ENCODE data around the gene LCN1. TPM values are rescaled to one million over a fixed set of nuclear protein-coding genes. Genes with fewer than 3 reads are reported as not detected.
"Not testable (repeated sequence)": the region's sequence is repeated elsewhere in the genome, so short reads cannot be mapped to it uniquely, and the experiment has no call there.

The LCN1 gene
- polyA plus RNA-seq, 1 donor from 2014 or later = not detected

DNA sequence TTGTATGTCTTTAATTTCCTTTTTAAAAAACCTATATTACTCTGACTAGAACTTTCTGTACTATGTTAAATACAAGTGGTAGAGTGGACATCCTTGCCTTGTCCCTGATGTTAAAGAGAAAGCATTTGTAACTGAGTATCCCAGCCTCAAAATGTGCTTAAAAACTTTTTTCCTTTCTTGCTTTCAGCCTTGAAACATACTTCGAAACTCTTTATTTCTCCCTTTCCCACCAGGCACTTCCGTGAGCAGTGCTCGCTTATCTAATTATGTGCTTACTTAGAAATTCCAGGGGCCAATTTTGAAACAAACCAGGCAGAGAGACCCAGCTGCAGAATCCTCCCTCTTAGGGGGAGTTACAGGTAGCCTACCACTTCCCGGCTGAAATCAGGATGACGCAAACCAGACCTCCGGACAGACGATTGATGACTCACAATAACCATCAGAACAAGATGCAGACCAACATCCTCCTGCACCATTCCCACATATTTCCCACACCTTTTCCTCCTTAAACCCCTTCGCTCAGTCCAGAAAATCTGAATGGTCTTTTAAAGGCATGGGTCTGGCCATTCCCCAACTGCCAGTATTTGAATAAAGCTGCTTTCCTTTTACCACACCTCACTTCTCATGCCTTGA lies 22.1 kb downstream of the LCN1 start:
- H3K9me2 ChIP-seq (ENCODE audit: insufficient read depth, low read length); H3K27ac ChIP-seq (ENCODE audit: low read length); H3K4me3 ChIP-seq (ENCODE audit: low read length); H3K36me3 ChIP-seq (ENCODE audit: insufficient read depth, low read length); H2AFZ ChIP-seq (ENCODE audit: low read depth, low read length); H3K9me3 ChIP-seq (ENCODE audit: low read length); H3K4me2 ChIP-seq (ENCODE audit: low read length); H3F3A ChIP-seq (ENCODE audit: insufficient read depth, low read length, poor library complexity, severe bottlenecking); H3K9ac ChIP-seq (ENCODE audit: low read length); H4K20me1 ChIP-seq (ENCODE audit: insufficient read depth); H3K79me2 ChIP-seq (replicated peaks; ENCODE audit: insufficient read depth, low read length); H3K27me3 ChIP-seq (ENCODE audit: insufficient read depth, low read depth, low read length): not testable (repeated sequence)

- Histone ChIP-seq H3K4me2 (ENCODE audit: low read length) (no peak overlapping the region), H3K9me3 (ENCODE audit: low read length) (no peaks in the 10 kb centered on the region), H3K79me2 (replicated peaks; ENCODE audit: insufficient read depth, low read length) (no peaks in the 10 kb centered on the region), H3K9me2 (ENCODE audit: insufficient read depth, low read length) (no peaks in the 10 kb centered on the region), H3K27ac (ENCODE audit: low read length) (no peak overlapping the region), H2AFZ (ENCODE audit: low read depth, low read length) (no peak overlapping the region), H3K9ac (ENCODE audit: low read length) (no peak overlapping the region), H3K4me3 (ENCODE audit: low read length) (no peak overlapping the region), H4K20me1 (ENCODE audit: insufficient read depth) (no peaks in the 10 kb centered on the region), H3F3A (ENCODE audit: insufficient read depth, low read length, poor library complexity, severe bottlenecking) (no peaks in the 10 kb centered on the region), H3K27me3 (ENCODE audit: insufficient read depth, low read depth, low read length) (no peaks in the 10 kb centered on the region), H3K36me3 (ENCODE audit: insufficient read depth, low read length) (no peaks in the 10 kb centered on the region)
- no peak for TF ChIP-seq EZH2 (IDR thresholded peaks at IDR 0.05; ENCODE audit: borderline replicate concordance, insufficient read depth, low read length, poor library complexity, severe bottlenecking)
- TF ChIP-seq SMC3 (conservative IDR thresholded peaks at IDR 0.05; ENCODE audit: poor library complexity) = no peak
- TF ChIP-seq EP300 (conservative IDR thresholded peaks at IDR 0.05; ENCODE audit: poor library complexity, severe bottlenecking) = no peak
- no peak for TF ChIP-seq MXI1 (conservative IDR thresholded peaks at IDR 0.05; ENCODE audit: poor library complexity, severe bottlenecking)
- no peak for TF ChIP-seq RAD21 (conservative IDR thresholded peaks at IDR 0.05)
- no peak for TF ChIP-seq TAF1 (IDR thresholded peaks at IDR 0.05; ENCODE audit: low read depth)
- TF ChIP-seq POLR2AphosphoS5 (IDR thresholded peaks at IDR 0.05) = no peak
- TF ChIP-seq, protein P1, sequence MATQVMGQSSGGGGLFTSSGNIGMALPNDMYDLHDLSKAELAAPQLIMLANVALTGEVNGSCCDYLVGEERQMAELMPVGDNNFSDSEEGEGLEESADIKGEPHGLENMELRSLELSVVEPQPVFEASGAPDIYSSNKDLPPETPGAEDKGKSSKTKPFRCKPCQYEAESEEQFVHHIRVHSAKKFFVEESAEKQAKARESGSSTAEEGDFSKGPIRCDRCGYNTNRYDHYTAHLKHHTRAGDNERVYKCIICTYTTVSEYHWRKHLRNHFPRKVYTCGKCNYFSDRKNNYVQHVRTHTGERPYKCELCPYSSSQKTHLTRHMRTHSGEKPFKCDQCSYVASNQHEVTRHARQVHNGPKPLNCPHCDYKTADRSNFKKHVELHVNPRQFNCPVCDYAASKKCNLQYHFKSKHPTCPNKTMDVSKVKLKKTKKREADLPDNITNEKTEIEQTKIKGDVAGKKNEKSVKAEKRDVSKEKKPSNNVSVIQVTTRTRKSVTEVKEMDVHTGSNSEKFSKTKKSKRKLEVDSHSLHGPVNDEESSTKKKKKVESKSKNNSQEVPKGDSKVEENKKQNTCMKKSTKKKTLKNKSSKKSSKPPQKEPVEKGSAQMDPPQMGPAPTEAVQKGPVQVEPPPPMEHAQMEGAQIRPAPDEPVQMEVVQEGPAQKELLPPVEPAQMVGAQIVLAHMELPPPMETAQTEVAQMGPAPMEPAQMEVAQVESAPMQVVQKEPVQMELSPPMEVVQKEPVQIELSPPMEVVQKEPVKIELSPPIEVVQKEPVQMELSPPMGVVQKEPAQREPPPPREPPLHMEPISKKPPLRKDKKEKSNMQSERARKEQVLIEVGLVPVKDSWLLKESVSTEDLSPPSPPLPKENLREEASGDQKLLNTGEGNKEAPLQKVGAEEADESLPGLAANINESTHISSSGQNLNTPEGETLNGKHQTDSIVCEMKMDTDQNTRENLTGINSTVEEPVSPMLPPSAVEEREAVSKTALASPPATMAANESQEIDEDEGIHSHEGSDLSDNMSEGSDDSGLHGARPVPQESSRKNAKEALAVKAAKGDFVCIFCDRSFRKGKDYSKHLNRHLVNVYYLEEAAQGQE (IDR thresholded peaks at IDR 0.05; ENCODE audit: borderline replicate concordance) = no peak
- TF ChIP-seq, protein P2, sequence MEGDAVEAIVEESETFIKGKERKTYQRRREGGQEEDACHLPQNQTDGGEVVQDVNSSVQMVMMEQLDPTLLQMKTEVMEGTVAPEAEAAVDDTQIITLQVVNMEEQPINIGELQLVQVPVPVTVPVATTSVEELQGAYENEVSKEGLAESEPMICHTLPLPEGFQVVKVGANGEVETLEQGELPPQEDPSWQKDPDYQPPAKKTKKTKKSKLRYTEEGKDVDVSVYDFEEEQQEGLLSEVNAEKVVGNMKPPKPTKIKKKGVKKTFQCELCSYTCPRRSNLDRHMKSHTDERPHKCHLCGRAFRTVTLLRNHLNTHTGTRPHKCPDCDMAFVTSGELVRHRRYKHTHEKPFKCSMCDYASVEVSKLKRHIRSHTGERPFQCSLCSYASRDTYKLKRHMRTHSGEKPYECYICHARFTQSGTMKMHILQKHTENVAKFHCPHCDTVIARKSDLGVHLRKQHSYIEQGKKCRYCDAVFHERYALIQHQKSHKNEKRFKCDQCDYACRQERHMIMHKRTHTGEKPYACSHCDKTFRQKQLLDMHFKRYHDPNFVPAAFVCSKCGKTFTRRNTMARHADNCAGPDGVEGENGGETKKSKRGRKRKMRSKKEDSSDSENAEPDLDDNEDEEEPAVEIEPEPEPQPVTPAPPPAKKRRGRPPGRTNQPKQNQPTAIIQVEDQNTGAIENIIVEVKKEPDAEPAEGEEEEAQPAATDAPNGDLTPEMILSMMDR (IDR thresholded peaks at IDR 0.05; ENCODE audit: poor library complexity, severe bottlenecking) = no peak
Observed at GRCh38 chr9:135544981-135545635, 23.9 kb downstream of the LCN1 start.

- not testable (repeated sequence) for H4K20me1 ChIP-seq (ENCODE audit: insufficient read depth); H3K4me3 ChIP-seq (ENCODE audit: low read length); H3K27me3 ChIP-seq (ENCODE audit: insufficient read depth, low read depth, low read length); H3K27ac ChIP-seq (ENCODE audit: low read length); H3K36me3 ChIP-seq (ENCODE audit: insufficient read depth, low read length); H3K9ac ChIP-seq (ENCODE audit: low read length); H3K9me3 ChIP-seq (ENCODE audit: low read length); H3K79me2 ChIP-seq (replicated peaks; ENCODE audit: insufficient read depth, low read length); H3K4me2 ChIP-seq (ENCODE audit: low read length); H3F3A ChIP-seq (ENCODE audit: insufficient read depth, low read length, poor library complexity, severe bottlenecking); H3K9me2 ChIP-seq (ENCODE audit: insufficient read depth, low read length); H2AFZ ChIP-seq (ENCODE audit: low read depth, low read length)
Observed at GRCh38 chr9:135545646-135546176, 24.5 kb downstream of the LCN1 start, which contains the start of gene OBP2A. Gene OBP2A, plus strand, starts transcription at chr9:135546126. Its CDS starts 55 bp downstream, at chr9:135546181.

GRCh38 chr9:135546792-135547617 lies 25.8 kb downstream of the LCN1 start:
- not testable (repeated sequence) for H2AFZ ChIP-seq (ENCODE audit: low read depth, low read length); H3F3A ChIP-seq (ENCODE audit: insufficient read depth, low read length, poor library complexity, severe bottlenecking); H3K9me3 ChIP-seq (ENCODE audit: low read length); H3K9me2 ChIP-seq (ENCODE audit: insufficient read depth, low read length); H4K20me1 ChIP-seq (ENCODE audit: insufficient read depth); H3K9ac ChIP-seq (ENCODE audit: low read length); H3K36me3 ChIP-seq (ENCODE audit: insufficient read depth, low read length); H3K79me2 ChIP-seq (replicated peaks; ENCODE audit: insufficient read depth, low read length); H3K27me3 ChIP-seq (ENCODE audit: insufficient read depth, low read depth, low read length); H3K4me2 ChIP-seq (ENCODE audit: low read length); H3K4me3 ChIP-seq (ENCODE audit: low read length); H3K27ac ChIP-seq (ENCODE audit: low read length)

Data from neural cell (in vitro differentiated cells).